ENCODE results near the gene PACSIN2. TPM values are rescaled to one million over a fixed set of nuclear protein-coding genes. Genes with fewer than 3 reads are reported as not detected.

Gene PACSIN2
- total RNA-seq, 1 donor from 2014 or later, result 87.8 TPM

- DNase-seq (ENCODE audit: low read depth) (no peak), FAIRE-seq (no peak)
- no peaks in the 10 kb centered on the region for H3K27me3 ChIP-seq (ENCODE audit: insufficient read depth, low read length)
- peaks cover 73% of the 10 kb centered on the region for H4K20me1 ChIP-seq (ENCODE audit: insufficient read depth, low read length)
- H3K36me3 ChIP-seq (ENCODE audit: insufficient read depth, low read length), result no peaks in the 10 kb centered on the region
- Mint-ChIP-seq H3K27ac (ENCODE audit: unreplicated experiment) (peak overlapping the region; percentile 10), H3K36me3 (ENCODE audit: low read depth, unreplicated experiment) (peaks cover 7% of the 10 kb centered on the region), H3K27me3 (ENCODE audit: low read depth, unreplicated experiment) (no peaks in the 10 kb centered on the region), H3K4me3 (ENCODE audit: unreplicated experiment) (no peak overlapping the region), H3K4me1 (ENCODE audit: low read depth, unreplicated experiment) (peaks cover 48% of the 10 kb centered on the region), H3K9me3 (ENCODE audit: unreplicated experiment) (no peaks in the 10 kb centered on the region)
- H3K27ac ChIP-seq (ENCODE audit: low read depth, low read length), result no peak overlapping the region
- H3K4me3 ChIP-seq (ENCODE audit: insufficient read depth, low read depth, low read length), result no peak overlapping the region
- no peak overlapping the region for H3K9ac ChIP-seq (ENCODE audit: low read length)
- TF ChIP-seq CTCF (IDR thresholded peaks at IDR 0.05; ENCODE audit: insufficient read depth, low read depth, low read length) (no peak), EZH2 (IDR thresholded peaks at IDR 0.05; ENCODE audit: insufficient read depth, low read length) (no peak)
- H3K4me2 ChIP-seq (ENCODE audit: low read length), result no peak overlapping the region
- H2AFZ ChIP-seq (ENCODE audit: low read depth, low read length), result no peak overlapping the region
- H3K79me2 ChIP-seq (ENCODE audit: insufficient read depth, low read length), result peaks cover 67% of the 10 kb centered on the region
- H3K9me3 ChIP-seq (ENCODE audit: insufficient read depth, low read depth, low read length), result no peaks in the 10 kb centered on the region
- H3K4me1 ChIP-seq (ENCODE audit: insufficient read depth, low read length), result peaks cover 39% of the 10 kb centered on the region
Measured at GRCh38 chr22:42944409-42944808, 70.5 kb downstream of the PACSIN2 start.

- H3K9me3 Mint-ChIP-seq (ENCODE audit: unreplicated experiment), result no peaks in the 10 kb centered on the region
- Histone ChIP-seq H3K4me3 (ENCODE audit: insufficient read depth, low read depth, low read length) (no peak overlapping the region), H4K20me1 (ENCODE audit: insufficient read depth, low read length) (peaks cover 69% of the 10 kb centered on the region), H3K27ac (ENCODE audit: low read depth, low read length) (no peak overlapping the region), H3K9me3 (ENCODE audit: insufficient read depth, low read depth, low read length) (no peaks in the 10 kb centered on the region), H3K4me1 (ENCODE audit: insufficient read depth, low read length) (peaks cover 39% of the 10 kb centered on the region), H3K79me2 (ENCODE audit: insufficient read depth, low read length) (peaks cover 64% of the 10 kb centered on the region), H3K4me2 (ENCODE audit: low read length) (no peak overlapping the region), H3K9ac (ENCODE audit: low read length) (no peak overlapping the region), H3K27me3 (ENCODE audit: insufficient read depth, low read length) (no peaks in the 10 kb centered on the region), H2AFZ (ENCODE audit: low read depth, low read length) (no peak overlapping the region), H3K36me3 (ENCODE audit: insufficient read depth, low read length) (no peaks in the 10 kb centered on the region)
- H3K27me3 Mint-ChIP-seq (ENCODE audit: low read depth, unreplicated experiment), result no peaks in the 10 kb centered on the region
- TF ChIP-seq EZH2 (IDR thresholded peaks at IDR 0.05; ENCODE audit: insufficient read depth, low read length) (no peak), CTCF (IDR thresholded peaks at IDR 0.05; ENCODE audit: insufficient read depth, low read depth, low read length) (no peak)
- H3K27ac Mint-ChIP-seq (ENCODE audit: unreplicated experiment), result no peak overlapping the region
- peaks cover 49% of the 10 kb centered on the region for H3K4me1 Mint-ChIP-seq (ENCODE audit: low read depth, unreplicated experiment)
- peaks cover 7% of the 10 kb centered on the region for H3K36me3 Mint-ChIP-seq (ENCODE audit: low read depth, unreplicated experiment)
- H3K4me3 Mint-ChIP-seq (ENCODE audit: unreplicated experiment), result no peak overlapping the region
- DNase-seq (ENCODE audit: low read depth) (no peak), FAIRE-seq (no peak)
Measured at GRCh38 chr22:42943981-42944380, 71.0 kb downstream of the PACSIN2 start.

- Mint-ChIP-seq H3K27me3 (ENCODE audit: low read depth, unreplicated experiment) (no peaks in the 10 kb centered on the region), H3K4me3 (ENCODE audit: unreplicated experiment) (no peak overlapping the region), H3K4me1 (ENCODE audit: low read depth, unreplicated experiment) (peaks cover 52% of the 10 kb centered on the region), H3K27ac (ENCODE audit: unreplicated experiment) (no peak overlapping the region), H3K9me3 (ENCODE audit: unreplicated experiment) (no peaks in the 10 kb centered on the region), H3K36me3 (ENCODE audit: low read depth, unreplicated experiment) (peaks cover 5% of the 10 kb centered on the region)
- Histone ChIP-seq H3K36me3 (ENCODE audit: insufficient read depth, low read length) (no peaks in the 10 kb centered on the region), H3K4me1 (ENCODE audit: insufficient read depth, low read length) (peaks cover 49% of the 10 kb centered on the region), H3K9me3 (ENCODE audit: insufficient read depth, low read depth, low read length) (no peaks in the 10 kb centered on the region), H3K4me2 (ENCODE audit: low read length) (no peak overlapping the region), H4K20me1 (ENCODE audit: insufficient read depth, low read length) (peaks cover 53% of the 10 kb centered on the region), H3K79me2 (ENCODE audit: insufficient read depth, low read length) (peaks cover 65% of the 10 kb centered on the region), H3K27me3 (ENCODE audit: insufficient read depth, low read length) (no peaks in the 10 kb centered on the region), H3K9ac (ENCODE audit: low read length) (no peak overlapping the region), H3K4me3 (ENCODE audit: insufficient read depth, low read depth, low read length) (no peak overlapping the region), H3K27ac (ENCODE audit: low read depth, low read length) (no peak overlapping the region), H2AFZ (ENCODE audit: low read depth, low read length) (no peak overlapping the region)
- DNase-seq (ENCODE audit: low read depth) (no peak), FAIRE-seq (no peak)
- TF ChIP-seq EZH2 (IDR thresholded peaks at IDR 0.05; ENCODE audit: insufficient read depth, low read length) (no peak), CTCF (IDR thresholded peaks at IDR 0.05; ENCODE audit: insufficient read depth, low read depth, low read length) (no peak)
Measured at GRCh38 chr22:42942351-42942750, 72.6 kb downstream of the PACSIN2 start.

All from astrocyte (in vitro differentiated cells and primary cell).